NT2/D1 (cell line): ENCODE data around the gene VEZF1.

ENCODE experiments used
- YY1 ChIP-seq: IDR thresholded peaks from 2 replicates; pipeline ENCODE4 v1.6.1; 2011; ENCODE audit not compliant: insufficient read length, insufficient read depth
- ZNF274 ChIP-seq: IDR thresholded peaks from 2 replicates; pipeline ENCODE4 v1.6.1; 2011; ENCODE audit warnings: mild to moderate bottlenecking, low read depth, low read length

DNA sequence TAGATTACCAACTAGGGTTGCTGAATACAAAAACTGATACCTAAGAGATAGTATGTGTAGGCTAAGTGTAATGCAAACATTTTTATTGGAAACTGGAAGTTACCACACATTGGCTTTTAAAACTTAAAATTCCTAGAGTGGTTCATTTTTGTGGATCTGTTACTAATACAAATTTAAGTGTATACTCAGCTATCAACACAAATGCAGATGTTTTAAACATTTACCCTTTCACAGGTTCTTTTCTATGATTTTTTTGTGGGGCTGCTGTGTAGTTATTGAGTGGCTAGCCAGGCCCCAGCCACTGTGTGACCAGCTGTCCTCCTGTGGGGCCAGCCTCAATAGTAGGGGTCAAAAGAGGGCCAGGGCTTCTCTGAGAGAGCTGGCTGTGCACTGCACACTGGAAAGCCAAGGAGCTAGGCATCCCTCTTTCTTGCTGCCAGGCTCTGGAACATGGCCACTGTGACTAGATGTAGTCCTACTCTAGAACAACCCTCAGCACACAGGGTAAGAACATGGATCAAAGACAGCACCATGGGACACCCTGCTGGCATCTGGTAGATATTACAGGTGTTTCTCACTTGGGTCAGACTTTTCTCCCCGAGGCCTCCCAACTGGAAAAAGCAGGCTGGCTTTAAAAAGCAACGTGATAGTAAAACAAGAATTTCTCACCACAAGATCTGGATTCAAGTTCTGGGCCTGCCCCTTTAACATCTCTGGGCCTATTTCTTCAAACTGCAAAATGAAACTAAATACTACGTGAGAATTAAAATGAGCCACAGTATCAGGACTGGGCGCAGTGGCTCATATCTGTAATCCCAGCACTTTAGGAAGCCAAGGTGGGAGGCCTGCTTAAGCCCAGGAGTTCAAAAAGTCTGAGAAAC lies 7.3 kb upstream of the VEZF1 start:
- TF ChIP-seq ZNF274, result no peak
- no peak for TF ChIP-seq YY1
